ENCODE measurements around the gene FNDC3A. TPM values are rescaled to one million over a fixed set of nuclear protein-coding genes. Genes with fewer than 3 reads are reported as not detected.
A peak's percentile ranks its signal among the peaks of the same experiment; 100 is the strongest.
"Not testable (repeated sequence)": the region's sequence is repeated elsewhere in the genome, so short reads cannot be mapped to it uniquely, and the experiment has no call there.

FNDC3A gene
- total RNA-seq, 1 donor from 2014 or later = 18.4 TPM

DNA sequence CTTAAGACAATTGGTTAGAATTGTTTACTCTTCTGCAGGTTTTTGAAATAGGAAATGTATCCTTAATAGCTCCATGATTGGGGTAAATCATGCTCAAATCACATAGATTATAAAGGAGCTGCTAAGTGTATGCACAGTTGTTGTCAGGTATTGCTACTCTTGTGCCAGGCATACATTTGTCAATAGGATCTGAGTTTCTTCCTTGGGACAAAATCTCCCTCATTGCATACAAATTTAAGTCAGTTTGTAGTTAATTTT lies 135.1 kb downstream of the FNDC3A start:
- ATAC-seq = no peak
- no peak for DNase-seq (ENCODE audit: missing footprints)
- intact Hi-C loops (cut with DNase I) = loop anchor here (5.0 kb wide), 1 partner anchor 134 kb away; the partner anchor contains the start of gene FNDC3A

DNA sequence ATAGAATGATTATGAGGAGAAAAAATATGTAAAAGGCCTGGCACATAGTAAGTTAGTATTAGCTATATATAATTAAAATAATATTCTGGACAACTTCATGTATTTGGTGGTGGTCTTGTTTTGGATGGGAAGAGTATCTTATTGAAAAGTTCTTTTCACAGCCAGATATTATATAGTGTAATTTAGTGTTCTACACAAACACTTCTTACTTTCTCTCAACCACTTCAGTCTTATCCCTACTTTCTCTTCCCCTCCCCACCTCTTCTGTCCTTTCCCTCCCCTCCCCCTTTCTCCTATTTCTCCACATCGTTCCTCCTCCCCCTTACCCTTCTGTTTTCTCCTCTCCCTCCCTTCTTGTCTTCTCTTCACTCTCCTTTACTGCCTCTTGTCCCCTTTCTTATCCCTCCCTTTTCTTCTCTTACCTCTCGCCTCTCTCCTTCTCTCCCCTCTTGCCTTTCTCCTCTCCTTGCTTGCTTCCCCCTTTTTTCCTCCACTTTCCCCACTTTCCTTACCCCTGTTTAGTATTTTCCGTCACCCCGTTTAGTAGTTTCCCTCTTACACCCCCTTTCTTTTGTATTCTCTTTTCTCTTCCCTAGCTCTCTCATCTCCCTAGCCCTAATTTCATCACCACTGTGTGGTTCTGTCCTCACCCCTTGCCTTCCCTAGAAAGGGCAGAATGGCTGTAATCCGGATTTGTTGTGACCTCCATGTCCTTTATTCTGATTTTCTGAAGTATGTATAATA lies 137.2 kb downstream of the FNDC3A start:
- intact Hi-C loops (cut with DNase I) = loop anchor here (5.0 kb wide), 1 partner anchor 136 kb away; the partner anchor contains the start of gene FNDC3A
- ATAC-seq (no peak), DNase-seq (ENCODE audit: missing footprints) (no peak)

DNA sequence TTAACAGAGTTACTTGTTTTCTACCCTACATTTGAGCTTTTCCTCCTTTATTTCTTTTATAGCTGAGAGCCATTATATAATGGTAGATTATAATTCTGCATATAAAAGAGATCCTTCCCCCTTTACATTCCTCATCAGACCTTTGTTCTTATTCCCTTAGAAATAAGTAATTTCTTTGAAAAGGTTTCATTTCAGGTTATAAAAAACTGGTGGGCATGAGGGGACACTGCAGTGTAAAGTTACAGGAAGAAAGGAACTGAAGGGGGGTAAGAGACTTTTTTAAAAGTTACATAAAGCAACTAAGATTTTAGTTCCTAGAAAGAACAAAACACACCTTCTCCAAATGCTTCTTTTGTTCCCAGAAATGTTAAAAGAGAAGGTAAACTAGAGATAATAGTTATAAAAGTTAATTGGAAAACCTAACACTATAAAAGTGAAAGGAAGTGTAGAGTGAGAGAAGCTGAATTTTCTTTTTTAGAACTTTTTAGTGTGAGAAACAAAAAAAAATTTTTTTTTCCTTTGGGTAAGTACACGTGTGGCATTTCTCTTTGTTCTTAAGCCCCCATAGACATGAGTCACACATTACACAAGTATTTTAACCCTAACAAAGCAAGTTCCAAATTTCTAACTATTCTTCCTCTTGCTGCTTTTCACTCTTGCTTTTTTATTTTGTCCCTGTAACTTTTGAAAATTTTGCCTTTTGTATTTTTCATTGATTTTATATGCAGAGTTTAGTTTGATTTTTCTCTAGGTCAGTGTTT lies 138.0 kb downstream of the FNDC3A start:
- no peak for DNase-seq (ENCODE audit: missing footprints)
- ATAC-seq = no peak
- intact Hi-C loops (cut with DNase I) = loop anchor here (5.0 kb wide), 1 partner anchor 136 kb away; the partner anchor contains the start of gene FNDC3A

DNA sequence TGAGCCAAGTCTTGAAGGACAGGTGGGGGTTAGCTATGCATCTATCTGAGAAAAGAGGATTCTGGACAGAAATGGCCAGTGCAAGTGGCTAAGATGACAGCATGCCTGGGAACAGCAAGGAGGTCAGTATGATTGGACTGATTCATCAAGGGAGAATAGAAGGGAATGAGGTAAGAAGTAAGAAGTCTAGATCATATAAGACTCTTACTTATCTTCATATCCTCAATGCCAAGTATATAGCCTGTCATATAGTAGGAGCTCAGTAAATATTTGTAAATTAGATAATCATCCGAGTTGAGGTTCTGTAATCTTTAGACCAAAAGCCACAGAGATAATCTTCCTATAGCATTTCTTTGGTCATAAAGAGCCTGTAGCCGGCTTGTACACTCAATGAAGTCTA lies 141.2 kb downstream of the FNDC3A start:
- DNase-seq (ENCODE audit: missing footprints) = no peak
- intact Hi-C loops (cut with DNase I) = no loop called here
- no peak for ATAC-seq

DNA sequence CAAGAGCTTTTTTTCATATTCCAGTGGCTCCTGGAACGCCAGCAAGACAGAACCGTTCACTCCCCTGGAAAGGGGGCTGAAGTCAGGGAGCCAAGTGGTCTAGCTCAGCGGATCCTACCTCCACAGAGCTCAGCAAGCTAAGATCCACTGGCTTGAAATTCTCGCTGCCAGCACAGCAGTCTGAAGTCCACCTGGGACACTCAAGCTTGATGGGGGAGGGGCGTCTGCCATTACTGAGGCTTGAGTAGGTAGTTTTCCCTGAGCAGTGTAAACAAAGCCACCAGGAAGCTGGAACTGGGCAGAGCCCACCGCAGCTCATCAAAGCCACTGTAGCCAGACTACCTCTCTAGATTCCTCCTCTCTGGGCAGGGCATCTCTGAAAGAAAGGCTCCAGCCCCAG lies 142.7 kb downstream of the FNDC3A start:
- intact Hi-C loops (cut with DNase I); DNase-seq (ENCODE audit: missing footprints); ATAC-seq: not testable (repeated sequence)

DNA sequence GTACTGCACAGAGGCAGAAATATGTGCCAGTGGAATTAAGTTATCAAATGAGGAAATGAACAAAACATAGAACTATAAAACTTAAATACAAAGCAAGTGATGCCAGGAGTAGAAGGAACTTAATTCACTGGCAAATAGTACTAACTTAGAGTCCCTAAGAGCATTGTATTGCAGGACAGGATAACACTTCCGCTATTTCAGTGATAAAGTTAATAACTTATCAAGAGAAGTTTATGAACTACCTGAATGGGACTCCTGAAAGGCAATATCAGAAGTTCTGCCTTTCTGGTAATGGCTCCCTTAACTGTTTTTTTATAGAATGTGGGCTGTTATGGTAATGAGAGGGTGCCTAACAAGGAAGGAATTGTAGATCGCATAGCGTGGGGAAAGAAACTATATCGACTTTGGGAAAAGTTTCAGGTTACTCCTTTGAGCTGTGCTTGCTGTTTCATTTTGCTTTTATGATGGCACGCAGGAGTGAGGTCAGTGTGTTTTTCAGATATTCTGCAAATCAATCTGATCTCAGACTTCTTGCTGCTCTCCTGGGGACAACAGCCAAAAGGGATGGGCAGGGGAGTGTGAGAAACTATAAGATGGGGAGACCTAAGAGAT lies 149.1 kb downstream of the FNDC3A start:
- DNase-seq (ENCODE audit: missing footprints) = no peak
- intact Hi-C loops (cut with DNase I) = no loop called here
- no peak for ATAC-seq

DNA sequence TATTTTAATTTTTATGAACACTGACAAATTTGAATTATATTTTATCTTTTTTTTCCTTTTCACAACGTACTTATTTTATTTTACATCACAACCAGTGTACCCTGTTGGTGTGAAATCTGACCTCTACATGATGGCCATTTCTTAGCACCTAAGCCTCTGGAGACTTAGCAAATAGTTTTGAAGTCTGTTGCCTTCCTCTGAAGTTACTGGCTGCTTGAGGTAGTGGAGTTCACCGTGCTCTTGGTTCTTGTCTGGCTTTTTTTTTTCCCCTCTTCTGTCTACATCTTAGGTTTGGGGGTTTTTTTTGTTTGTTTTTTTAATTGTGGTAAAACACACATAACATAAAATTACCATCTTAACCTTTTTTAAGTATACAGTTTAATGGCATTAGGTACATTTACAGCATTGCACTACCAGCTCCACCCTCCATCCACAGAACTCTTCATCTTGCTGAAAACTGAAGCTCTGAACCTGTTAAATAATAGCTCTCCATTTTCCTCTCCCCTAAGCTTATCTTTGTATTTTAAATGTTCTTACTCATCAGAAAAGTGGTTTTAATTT lies 150.3 kb downstream of the FNDC3A start:
- intact Hi-C loops (cut with DNase I) = no loop called here
- DNase-seq (ENCODE audit: missing footprints) = no peak
- ATAC-seq = no peak

DNA sequence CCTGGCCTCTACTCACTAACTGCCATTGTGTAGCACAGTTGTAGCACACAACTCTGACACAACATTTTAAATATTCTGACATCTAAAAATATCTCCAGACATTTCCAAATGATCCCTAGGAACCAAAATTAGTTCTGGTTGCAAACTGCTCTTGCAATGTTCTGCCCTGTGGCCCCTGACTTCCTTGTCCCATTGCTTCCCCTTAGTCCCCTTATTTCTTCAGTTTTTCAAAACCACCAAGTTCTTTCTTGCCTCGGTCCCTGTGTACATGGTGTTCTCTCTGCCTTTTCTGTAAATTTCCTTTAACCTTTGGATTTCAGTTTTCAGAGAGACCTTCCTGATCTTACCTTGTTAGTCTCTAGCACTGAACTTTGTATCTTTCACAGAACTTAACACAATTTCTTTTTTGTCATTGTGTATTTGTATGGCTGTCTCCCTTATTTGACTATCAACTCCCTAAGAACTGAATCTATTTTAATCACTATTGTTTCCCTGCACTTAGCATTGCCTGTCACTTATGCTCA lies 156.8 kb downstream of the FNDC3A start:
- ATAC-seq (no peak), DNase-seq (ENCODE audit: missing footprints) (no peak)
- intact Hi-C loops (cut with DNase I) = no loop called here

DNA sequence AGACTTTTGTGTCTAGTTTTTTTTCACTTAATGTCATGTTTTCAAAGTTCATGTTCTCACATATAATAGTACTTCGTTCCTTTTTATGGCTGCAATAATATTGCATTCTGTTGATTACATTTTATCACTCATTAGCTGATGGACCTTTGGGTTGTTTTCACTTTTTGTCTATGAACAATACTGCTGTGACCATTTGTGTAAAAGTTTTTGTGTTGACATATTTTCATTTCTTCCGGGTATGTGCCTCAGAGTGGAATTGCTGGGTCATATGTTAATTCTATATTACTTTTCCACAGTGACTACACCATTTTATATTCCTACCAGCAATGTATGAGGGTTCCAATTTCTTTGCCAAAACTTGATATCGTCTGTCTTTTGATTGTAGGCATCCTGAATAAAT lies 158.6 kb downstream of the FNDC3A start:
- DNase-seq (ENCODE audit: missing footprints) = no peak
- intact Hi-C loops (cut with DNase I) = no loop called here
- no peak for ATAC-seq

DNA sequence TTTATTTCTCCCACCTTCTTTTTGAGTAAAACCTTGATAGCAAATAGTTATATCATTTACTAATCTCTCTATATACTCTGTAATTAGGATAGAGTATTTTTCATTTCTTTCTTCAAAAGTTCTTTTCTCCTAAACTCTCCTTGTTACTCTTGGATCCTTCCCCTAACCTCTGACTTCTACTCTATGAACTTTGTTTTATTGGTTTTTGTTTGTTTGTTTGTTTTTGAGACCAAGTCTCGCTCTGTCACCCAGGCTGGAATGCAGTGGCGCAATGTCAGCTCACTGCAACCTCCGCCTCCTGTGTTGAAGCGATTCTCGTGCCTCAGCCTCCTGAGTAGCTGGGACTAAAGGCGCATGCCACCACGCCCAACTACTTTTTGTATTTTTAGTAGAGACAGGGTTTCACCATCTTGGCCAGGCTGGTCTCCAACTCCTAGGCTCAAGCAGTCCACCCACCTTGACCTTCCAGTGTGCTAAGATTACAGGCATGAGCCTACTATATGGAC lies 161.5 kb downstream of the FNDC3A start:
- ATAC-seq; DNase-seq (ENCODE audit: missing footprints); intact Hi-C loops (cut with DNase I): not testable (repeated sequence)

DNA sequence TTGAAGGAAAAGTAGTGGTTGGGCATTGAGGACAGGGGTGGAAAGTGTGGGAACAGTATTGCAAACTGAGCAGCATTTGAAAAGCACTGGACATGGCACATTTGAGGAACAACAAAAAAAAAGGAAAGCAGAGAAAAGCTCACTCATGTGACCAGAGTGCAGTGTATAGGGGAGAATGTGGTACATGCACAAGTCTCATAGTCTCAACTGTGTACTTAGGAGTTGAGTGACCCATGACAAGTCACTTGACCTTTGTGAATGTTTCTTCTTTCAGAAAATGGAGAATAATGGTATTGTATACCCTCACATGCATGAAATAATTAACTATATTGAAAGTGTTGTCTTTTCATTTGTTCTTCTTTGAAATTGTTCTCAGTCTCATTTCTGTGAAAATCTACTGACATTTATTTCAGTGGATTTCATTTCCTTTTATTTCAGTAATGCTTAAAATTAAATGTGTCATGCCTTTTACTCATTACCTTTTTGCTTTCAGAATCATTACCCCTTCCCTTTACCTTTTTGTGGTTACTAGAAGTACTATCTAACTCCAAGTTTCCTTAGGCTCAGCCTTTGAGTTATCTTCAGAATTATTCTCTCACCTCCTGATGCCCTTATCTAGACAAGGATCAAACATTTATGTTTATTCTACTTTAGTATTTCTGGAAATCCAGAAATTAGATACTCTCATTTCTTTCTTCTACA lies 165.3 kb downstream of the FNDC3A start:
- ATAC-seq = no peak
- DNase-seq (ENCODE audit: missing footprints) = no peak
- intact Hi-C loops (cut with DNase I) = no loop called here

DNA sequence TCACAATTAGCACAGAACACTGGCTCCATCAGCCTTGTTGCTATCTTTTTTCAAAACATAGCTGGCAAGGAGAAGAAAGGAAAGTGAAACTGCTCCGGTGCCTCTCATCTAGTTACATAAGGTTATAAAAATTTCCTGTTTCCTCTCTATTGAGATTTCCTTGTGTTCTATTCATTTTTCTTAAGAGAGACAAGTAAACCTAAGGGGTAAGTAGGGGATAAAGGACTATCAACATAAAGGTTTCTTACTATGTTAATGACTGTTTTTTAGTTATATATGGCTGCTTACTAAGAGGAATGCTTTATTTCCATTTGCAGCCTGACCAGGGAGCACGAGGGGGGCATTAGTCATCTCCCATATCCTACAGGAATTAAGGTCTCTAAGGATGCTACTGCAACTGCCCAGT lies 171.2 kb downstream of the FNDC3A start:
- DNase-seq (ENCODE audit: missing footprints) = no peak
- no peak for ATAC-seq
- intact Hi-C loops (cut with DNase I) = no loop called here

DNA sequence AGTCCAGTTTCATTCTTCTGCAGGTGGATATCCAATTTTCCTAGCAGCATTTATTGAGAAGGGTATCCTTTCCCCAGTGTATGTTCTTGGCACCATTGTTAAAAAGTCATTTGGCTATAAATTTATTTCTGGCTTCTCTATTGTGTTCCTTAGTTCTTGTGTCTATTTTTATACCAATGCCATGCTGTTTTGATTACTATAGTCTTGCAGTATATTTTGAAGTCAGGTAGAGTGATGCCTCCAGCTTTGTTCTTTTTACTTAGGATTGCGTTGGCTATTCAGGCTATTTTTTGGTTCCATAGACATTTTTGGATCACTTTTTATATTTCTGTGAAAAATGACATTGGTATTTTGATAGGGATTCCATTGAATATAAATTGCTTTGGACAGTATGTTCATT lies 172.7 kb downstream of the FNDC3A start:
- ATAC-seq (no peak), DNase-seq (ENCODE audit: missing footprints) (no peak)
- intact Hi-C loops (cut with DNase I) = no loop called here

DNA sequence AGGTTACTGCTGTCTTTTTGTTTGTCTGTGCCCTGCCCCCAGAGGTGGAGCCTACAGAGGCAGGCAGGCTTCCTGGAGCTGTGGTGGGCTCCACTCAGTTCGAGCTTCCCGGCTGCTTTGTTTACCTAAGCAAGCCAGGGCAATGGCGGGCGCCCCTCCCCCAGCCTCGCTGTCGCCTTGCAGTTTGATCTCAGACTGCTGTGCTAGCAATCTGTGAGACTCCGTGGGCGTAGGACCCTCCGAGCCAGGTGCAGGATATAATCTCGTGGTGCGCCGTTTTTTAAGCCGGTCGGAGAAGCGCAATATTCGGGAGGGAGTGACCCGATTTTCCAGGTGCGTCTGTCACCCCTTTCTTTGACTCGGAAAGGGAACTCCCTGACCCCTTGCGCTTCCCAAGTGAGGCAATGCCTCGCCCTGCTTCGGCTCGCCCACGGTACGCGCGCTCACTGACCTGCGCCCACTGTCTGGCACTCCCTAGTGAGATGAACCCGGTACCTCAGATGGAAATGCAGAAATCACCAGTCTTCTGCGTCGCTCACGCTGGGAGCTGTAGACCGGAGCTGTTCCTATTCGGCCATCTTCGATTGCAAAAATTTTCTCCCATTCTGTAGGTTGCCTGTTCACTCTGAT lies 182.4 kb downstream of the FNDC3A start:
- intact Hi-C loops (cut with DNase I); DNase-seq (ENCODE audit: missing footprints); ATAC-seq: not testable (repeated sequence)

DNA sequence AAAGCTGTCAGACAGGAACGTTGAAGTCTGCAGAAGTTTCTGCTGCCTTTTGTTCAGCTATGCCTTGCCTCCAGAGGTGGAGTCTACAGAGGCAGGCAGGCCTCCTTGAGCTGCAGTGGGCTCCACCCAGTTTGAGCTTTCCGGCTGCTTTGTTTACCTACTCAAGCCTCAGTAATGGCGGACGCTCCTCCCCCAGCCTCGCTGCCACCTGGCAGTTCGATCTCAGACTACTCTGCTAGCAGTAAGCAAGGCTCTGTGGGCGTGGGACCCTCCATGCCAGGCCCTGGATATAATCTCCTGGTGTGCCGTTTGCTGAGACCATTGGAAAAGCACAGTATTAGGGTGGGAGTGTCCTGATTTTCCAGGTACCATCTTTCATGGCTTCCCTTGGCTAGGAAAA lies 187.4 kb downstream of the FNDC3A start:
- ATAC-seq; intact Hi-C loops (cut with DNase I); DNase-seq (ENCODE audit: missing footprints): not testable (repeated sequence)

DNA sequence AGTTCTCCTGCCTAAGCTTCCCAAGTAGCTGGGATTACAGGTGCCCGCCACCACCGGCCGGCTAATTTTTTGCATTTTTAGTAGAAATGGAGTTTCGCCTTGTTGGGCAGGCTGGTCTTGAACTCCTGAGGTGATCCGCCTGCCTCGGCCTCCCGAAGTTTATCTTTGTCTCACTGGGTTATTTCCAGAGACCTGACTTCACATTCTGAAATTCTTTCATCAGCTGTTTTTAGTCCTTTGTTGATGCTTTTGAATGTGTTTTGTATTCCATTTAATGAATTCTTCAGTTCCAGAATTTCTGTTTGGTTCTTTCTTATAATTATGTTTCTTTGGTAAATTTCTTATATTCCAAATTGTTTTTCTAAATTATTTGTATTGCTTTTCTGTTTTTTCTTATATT lies 189.0 kb downstream of the FNDC3A start:
- intact Hi-C loops (cut with DNase I) = no loop called here
- ATAC-seq = no peak
- no peak for DNase-seq (ENCODE audit: missing footprints)

DNA sequence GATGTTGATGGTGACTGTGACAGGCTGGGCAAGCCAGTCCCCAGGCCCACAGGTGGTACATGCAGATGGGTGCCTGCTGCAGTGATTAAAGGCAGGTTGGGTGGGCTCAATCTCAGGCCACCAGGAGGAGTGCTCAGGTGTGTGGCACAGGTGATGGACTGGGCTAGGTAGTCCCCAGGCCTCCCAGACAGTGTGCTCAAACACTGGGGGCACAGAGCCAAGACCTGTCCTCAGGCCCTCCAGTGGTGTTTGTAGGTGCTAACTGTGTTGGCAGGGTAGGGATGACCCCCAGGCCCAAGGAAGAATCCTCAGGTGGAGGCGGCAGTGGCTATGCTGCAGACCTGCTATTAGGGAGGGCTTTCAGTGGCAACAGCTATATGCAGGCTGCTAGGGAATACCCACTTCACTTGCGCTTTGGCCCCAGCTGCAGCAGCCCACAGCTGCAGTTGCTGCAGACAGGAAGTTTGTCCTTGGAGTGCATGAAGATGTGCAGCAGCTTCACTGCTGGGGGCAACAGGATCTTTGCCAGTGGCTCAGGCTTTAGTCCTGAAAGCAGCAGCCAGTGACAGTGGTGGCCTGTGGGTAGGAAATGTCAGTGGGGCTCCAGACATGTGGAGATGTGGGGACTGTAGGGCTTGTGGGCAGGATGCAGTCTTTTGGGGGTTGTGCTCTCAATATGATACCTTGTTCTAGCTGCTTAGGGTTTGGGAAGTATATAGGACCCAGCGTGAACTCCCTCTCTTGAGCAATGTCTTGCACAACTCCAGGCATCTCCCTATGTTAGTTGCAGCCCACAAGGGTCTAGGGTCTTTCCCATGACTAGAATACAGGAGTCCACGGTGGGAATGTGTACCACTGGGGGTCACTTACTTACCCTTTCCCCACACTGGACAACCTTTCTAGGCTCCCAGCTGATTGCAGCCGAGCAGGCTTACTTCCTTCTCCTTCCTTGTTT lies 190.4 kb downstream of the FNDC3A start:
- DNase-seq (ENCODE audit: missing footprints) (peak; percentile 40), ATAC-seq (no peak)
- intact Hi-C loops (cut with DNase I) = no loop called here

Data from Right ventricle myocardium inferior (tissue), 1 donor.